GM12801 (cell line): ENCODE results near the gene URB1.

ENCODE experiments used
- CTCF ChIP-seq: IDR thresholded peaks from one replicate; pipeline ENCODE4 v1.5.1; 2011; ENCODE audit warnings: control low read depth; ENCODE audit not compliant: insufficient read length; ENCODE audit errors: extremely low read depth

URB1 gene

GRCh38 chr21:32372755-32373154, 20.1 kb downstream of the URB1 start:
- no peak for TF ChIP-seq CTCF

GRCh38 chr21:32371913-32372314, 20.9 kb downstream of the URB1 start:
- no peak for TF ChIP-seq CTCF

- no peak for TF ChIP-seq CTCF
Measured at GRCh38 chr21:32370998-32371766, 21.6 kb downstream of the URB1 start.

GRCh38 chr21:32368386-32368785, 24.4 kb downstream of the URB1 start:
- no peak for TF ChIP-seq CTCF

GRCh38 chr21:32367158-32367557, 25.7 kb downstream of the URB1 start:
- TF ChIP-seq CTCF: no peak

- TF ChIP-seq CTCF: no peak
Measured at GRCh38 chr21:32366191-32366590, 26.6 kb downstream of the URB1 start.

- no peak for TF ChIP-seq CTCF
Measured at GRCh38 chr21:32364796-32365195, 28.0 kb downstream of the URB1 start.
